Lung (tissue), 12 donors: Measurements from ENCODE around the gene ATP6V1G3. TPM values are rescaled to one million over a fixed set of nuclear protein-coding genes. Genes with fewer than 3 reads are reported as not detected.

Source experiments
- ATAC-seq: fragments of 200-7000 bp; cut with Tn5 transposase; one replicate; pipeline ENCODE4 v1.9.1; 2020; ENCODE audit warnings: moderate number of reproducible peaks; ENCODE audit not compliant: insufficient read depth, low FRiP score
- DNase-seq, 3 donors: peaks; one replicate each; pipeline ENCODE4 v3.0.0-alpha.2; 2013 to 2017
- H3K27ac ChIP-seq, 2 donors: one replicate each; pipeline ENCODE4 v1.5.1; 2013; ENCODE audit warnings: mild to moderate bottlenecking in 2 of 2, moderate library complexity in 2 of 2, control low read depth in 1 of 2, inconsistent platforms in 1 of 2, low read depth in 1 of 2, low read length in 1 of 2
- H3K27me3 ChIP-seq, 3 donors: one replicate each; pipeline ENCODE4 v1.5.1; 2013; ENCODE audit warnings: low read length in 2 of 3; ENCODE audit not compliant: control insufficient read depth in 3 of 3, insufficient read depth in 3 of 3
- H3K36me3 ChIP-seq, 4 donors: one replicate each; pipeline ENCODE4 v1.5.1; 2013; ENCODE audit warnings: low read length in 4 of 4, mild to moderate bottlenecking in 1 of 4, moderate library complexity in 1 of 4; ENCODE audit not compliant: control insufficient read depth in 4 of 4, insufficient read depth in 4 of 4
- H3K4me1 ChIP-seq, 5 donors: one replicate each; pipeline ENCODE4 v1.5.1; 2013; ENCODE audit warnings: low read length in 5 of 5, mild to moderate bottlenecking in 2 of 5, moderate library complexity in 1 of 5; ENCODE audit not compliant: control insufficient read depth in 5 of 5, insufficient read depth in 5 of 5
- H3K4me3 ChIP-seq: one replicate; pipeline ENCODE4 v1.5.1; 2013; ENCODE audit warnings: mild to moderate bottlenecking, control low read depth, moderate library complexity
- H3K9ac ChIP-seq, 2 donors: one replicate each; pipeline ENCODE4 v1.5.1; 2013; ENCODE audit warnings: low read length in 2 of 2, control low read depth in 1 of 2; ENCODE audit not compliant: insufficient read depth in 1 of 2
- H3K9me3 ChIP-seq, 4 donors: one replicate each; pipeline ENCODE4 v1.5.1; 2013; ENCODE audit warnings: low read length in 3 of 4, mild to moderate bottlenecking in 1 of 4, moderate library complexity in 1 of 4; ENCODE audit not compliant: control insufficient read depth in 4 of 4, insufficient read depth in 3 of 4
- CTCF ChIP-seq: IDR thresholded peaks from 2 replicates; pipeline ENCODE4 v1.5.1; 2012; ENCODE audit warnings: mild to moderate bottlenecking; ENCODE audit errors: control extremely low read depth, extremely low read depth
- WGBS, 2 donors: extraction: QIAGEN DNeasy Blood & Tissue Kit; methylation state at CpG; one replicate each; pipeline ENCODE4 v1.1.7; 2013; 5-methylcytosine and 5-hydroxymethylcytosine counted together
- polyA plus RNA-seq, 2 donors: library from polyadenylated mRNA; stranded (reverse); fragments of 200-250 nt; gene quantifications; one replicate each; pipeline ENCODE4 v1.2.1, GENCODE V29; 2013
- total RNA-seq, 2 donors: library from RNA; depleted of rRNA in 1 of 2; stranded (reverse); fragments of >200 nt in 1 of 2; gene quantifications; one replicate each; pipeline ENCODE4 v1.2.1, GENCODE V29; 2014 to 2021
- donor health status: control.
- donor health status: control.
- donor health status: Bipolar disorder and iron deficiency.
- donor health status: healthy.
- donor health status: DM: yes; HTN: yes; CAD: no.

ATP6V1G3 gene
- total and polyA plus RNA-seq, 4 donors = not detected

GRCh38 chr1:198538579-198539364, 1.7 kb downstream of the ATP6V1G3 start:
- no peaks in the 10 kb centered on the region for H3K4me1 ChIP-seq
- no peak for ATAC-seq
- no peaks in the 10 kb centered on the region for H3K27me3 ChIP-seq
- 85 to 90% methylated on average over 7 of the region's 7 CpGs for WGBS, 2 donors
- H3K27ac ChIP-seq = no peak overlapping the region
- no peaks in the 10 kb centered on the region for H3K36me3 ChIP-seq
- no peaks in the 10 kb centered on the region for H3K9me3 ChIP-seq
- no peak for DNase-seq
- no peak for TF ChIP-seq CTCF
- no peak overlapping the region for H3K4me3 ChIP-seq
- H3K9ac ChIP-seq = no peak overlapping the region

- ATAC-seq (no peak), DNase-seq (no peak)
- Histone ChIP-seq H3K4me1 (peaks cover 0 to 3% (median 0%) of the 10 kb centered on the region in 5 donors), H3K9ac (no peak overlapping the region), H3K36me3 (no peaks in the 10 kb centered on the region), H3K9me3 (no peaks in the 10 kb centered on the region), H3K27ac (no peak overlapping the region), H3K27me3 (no peaks in the 10 kb centered on the region), H3K4me3 (no peak overlapping the region)
- TF ChIP-seq CTCF = no peak
Measured at GRCh38 chr1:198535631-198536030, 4.8 kb downstream of the ATP6V1G3 start.

GRCh38 chr1:198534548-198535418, 5.7 kb downstream of the ATP6V1G3 start:
- Histone ChIP-seq H3K36me3 (no peaks in the 10 kb centered on the region), H3K9ac (no peak overlapping the region), H3K27me3 (no peaks in the 10 kb centered on the region), H3K4me1 (peaks cover 0 to 12% (median 0%) of the 10 kb centered on the region in 5 donors), H3K9me3 (no peaks in the 10 kb centered on the region), H3K27ac (no peak overlapping the region), H3K4me3 (no peak overlapping the region)
- DNase-seq = no peak
- no peak for ATAC-seq
- WGBS, 2 donors = 59 to 81% methylated on average over 1 of the region's 1 CpG
- TF ChIP-seq CTCF = no peak
